K562 (cell line): Measurements from ENCODE around the gene RNF144A. TPM values are rescaled to one million over a fixed set of nuclear protein-coding genes. Genes with fewer than 3 reads are reported as not detected.

Experiments used
- FOXM1 ChIP-seq, 2 experiments: fragments of 450-650 bp in 1 of 2; sonication (generic) in 1 of 2; formaldehyde crosslinking in 1 of 2; IDR thresholded peaks; 2 replicates each; pipeline versions ENCODE4 v1.6.1 to v1.9.0; 2017 to 2022; ENCODE audit warnings: low read depth in 2 of 2, mild to moderate bottlenecking in 2 of 2, missing genetic modification reagents in 1 of 2, moderate library complexity in 1 of 2
- POLR2AphosphoS2 ChIP-seq: IDR thresholded peaks from 2 replicates; pipeline ENCODE4 v1.6.1; 2012; ENCODE audit warnings: low read length, improper control_type of control experiment
- ZBTB7A ChIP-seq: IDR thresholded peaks from 2 replicates; pipeline ENCODE4 v1.6.1; 2011; ENCODE audit warnings: low read depth, mild to moderate bottlenecking, low read length, moderate library complexity, borderline replicate concordance; ENCODE audit not compliant: control insufficient read depth
- ZNF407 ChIP-seq: fragments of 450-650 bp; IDR thresholded peaks from 2 replicates; pipeline ENCODE4 v1.6.1; 2016; ENCODE audit warnings: low read depth
- ZNF778 ChIP-seq: fragments of 450-650 bp; formaldehyde crosslinking; IDR thresholded peaks from 2 replicates; pipeline ENCODE4 v1.4.0; 2020; ENCODE audit warnings: mild to moderate bottlenecking, moderate library complexity
- polyA plus RNA-seq, 8 experiments: library from polyadenylated mRNA; depleted of rRNA in 4 of 8; stranded (reverse) in 5 of 8; unstranded in 3 of 8; fragments of >200 nt; fragmentation: Nextera tagmentation in 2 of 8; fragmentation: Illumina TruSeq in 1 of 8; extraction: Ambion mirVana in 2 of 8; extraction: Trizol in 1 of 8; gene quantifications; 2 replicates each; pipeline versions ENCODE4 v1.2.1 to v1.2.3, GENCODE V29; 2011 to 2014; ENCODE audit warnings: inconsistent platforms in 1 of 8, missing spikeins in 1 of 8
- total RNA-seq, 7 experiments: library from RNA; depleted of rRNA in 6 of 7; stranded (reverse); fragments of >200 nt in 6 of 7; fragmentation: Illumina TruSeq in 2 of 7; extraction: Trizol in 2 of 7; gene quantifications; 2 replicates each; pipeline versions ENCODE4 v1.2.1 to v1.2.3, GENCODE V29; 2011 to 2021; ENCODE audit warnings: low replicate concordance in 1 of 7

The RNF144A gene
- total and polyA plus RNA-seq, 9 of the 15 experiments (the other 6 are each of a cell fraction or from before 2014, with no cell fraction given): 0.96 to 11.3 (median 6.2) TPM

- TF ChIP-seq ZNF407: no peak
- TF ChIP-seq ZNF778 (CRISPR knock-in tag): no peak
- TF ChIP-seq POLR2AphosphoS2: no peak
- TF ChIP-seq FOXM1 (IDR thresholded peaks at IDR 0.05; ENCODE audit: low read depth): no peak
- TF ChIP-seq FOXM1 (CRISPR knock-in tag; IDR thresholded peaks at IDR 0.05; ENCODE audit: low read depth): no peak
- TF ChIP-seq ZBTB7A: no peak
Observed at GRCh38 chr2:6934345-6934744, 17.1 kb downstream of the RNF144A start (continued).
